Measurements from ENCODE around the gene SERPINA1.

The SERPINA1 gene

GRCh38 chr14:94390372-94391086 is 2.1 kb upstream of the SERPINA1 start:
- no peak for DNase-seq (ENCODE audit: extremely low spot score)
- TF ChIP-seq TARDBP (IDR thresholded peaks at IDR 0.05) (no peak), L3MBTL2 (conservative IDR thresholded peaks at IDR 0.05) (no peak), ARNT (IDR thresholded peaks at IDR 0.05) (no peak), HDGF (IDR thresholded peaks at IDR 0.05; ENCODE audit: borderline replicate concordance) (no peak), BHLHE40 (IDR thresholded peaks at IDR 0.05; ENCODE audit: borderline replicate concordance) (no peak), ELF4 (IDR thresholded peaks at IDR 0.05) (no peak), SUZ12 (IDR thresholded peaks at IDR 0.05) (no peak), LEF1 (IDR thresholded peaks at IDR 0.05; ENCODE audit: borderline replicate concordance) (no peak), NFRKB (IDR thresholded peaks at IDR 0.05) (no peak), FOXA1 (IDR thresholded peaks at IDR 0.05) (no peak), CTBP1 (IDR thresholded peaks at IDR 0.05; ENCODE audit: borderline replicate concordance) (no peak), FOXM1 (IDR thresholded peaks at IDR 0.05; ENCODE audit: borderline replicate concordance) (no peak), FOXK2 (IDR thresholded peaks at IDR 0.05) (no peak)
- ChIA-PET POLR2A (no interaction called here), CTCF (interaction anchor here (0.5 to 1.4 kb wide), 2 partner anchors 76 to 96 kb away, joined by 3 read pairs; no protein-coding TSS in a partner anchor)

- ChIA-PET POLR2A (no interaction called here), CTCF (interaction anchor here (1.4 kb wide), 1 partner anchor 96 kb away, joined by 3 read pairs; no protein-coding TSS in a partner anchor)
- TF ChIP-seq ELF4 (IDR thresholded peaks at IDR 0.05) = no peak
- TF ChIP-seq NFRKB (IDR thresholded peaks at IDR 0.05) = no peak
- no peak for TF ChIP-seq CTBP1 (IDR thresholded peaks at IDR 0.05; ENCODE audit: borderline replicate concordance)
- no peak for TF ChIP-seq FOXA1 (IDR thresholded peaks at IDR 0.05)
- TF ChIP-seq ZNF384 (IDR thresholded peaks at IDR 0.05) = no peak
- TF ChIP-seq SUZ12 (IDR thresholded peaks at IDR 0.05) = no peak
- no peak for TF ChIP-seq PKNOX1 (IDR thresholded peaks at IDR 0.05)
- TF ChIP-seq SP1 (IDR thresholded peaks at IDR 0.05) = no peak
- no peak for TF ChIP-seq TARDBP (IDR thresholded peaks at IDR 0.05)
- no peak for TF ChIP-seq BHLHE40 (IDR thresholded peaks at IDR 0.05; ENCODE audit: borderline replicate concordance)
- no peak for TF ChIP-seq FOXK2 (IDR thresholded peaks at IDR 0.05)
- TF ChIP-seq HDGF (IDR thresholded peaks at IDR 0.05; ENCODE audit: borderline replicate concordance) = no peak
- no peak for TF ChIP-seq L3MBTL2 (conservative IDR thresholded peaks at IDR 0.05)
- TF ChIP-seq FOXM1 (IDR thresholded peaks at IDR 0.05; ENCODE audit: borderline replicate concordance) = no peak
- no peak for TF ChIP-seq LEF1 (IDR thresholded peaks at IDR 0.05; ENCODE audit: borderline replicate concordance)
- no peak for TF ChIP-seq ARNT (IDR thresholded peaks at IDR 0.05)
- no peak for DNase-seq (ENCODE audit: extremely low spot score)
Measured at GRCh38 chr14:94389731-94390371, 1.4 kb upstream of the SERPINA1 start.

GRCh38 chr14:94389104-94389469 is 685 bp upstream of the SERPINA1 start:
- DNase-seq (ENCODE audit: extremely low spot score) = no peak
- POLR2A ChIA-PET = no interaction called here
- CTCF ChIA-PET = no interaction called here
- TF ChIP-seq PKNOX1 (IDR thresholded peaks at IDR 0.05) (no peak), ZNF384 (IDR thresholded peaks at IDR 0.05) (no peak), BHLHE40 (IDR thresholded peaks at IDR 0.05; ENCODE audit: borderline replicate concordance) (no peak), SUZ12 (IDR thresholded peaks at IDR 0.05) (no peak), ARNT (IDR thresholded peaks at IDR 0.05) (no peak), FOXM1 (IDR thresholded peaks at IDR 0.05; ENCODE audit: borderline replicate concordance) (no peak)

GRCh38 chr14:94388027-94388383 is 397 bp downstream of the SERPINA1 start:
- CTCF ChIA-PET = no interaction called here
- POLR2A ChIA-PET = no interaction called here
- no peak for TF ChIP-seq NFRKB (IDR thresholded peaks at IDR 0.05)
- no peak for TF ChIP-seq ELF4 (IDR thresholded peaks at IDR 0.05)
- no peak for TF ChIP-seq SUZ12 (IDR thresholded peaks at IDR 0.05)
- TF ChIP-seq CTBP1 (IDR thresholded peaks at IDR 0.05; ENCODE audit: borderline replicate concordance) = no peak
- TF ChIP-seq FOXM1 (IDR thresholded peaks at IDR 0.05; ENCODE audit: borderline replicate concordance) = no peak
- TF ChIP-seq FOXK2 (IDR thresholded peaks at IDR 0.05) = no peak
- TF ChIP-seq FOXA1 (IDR thresholded peaks at IDR 0.05) = no peak
- no peak for TF ChIP-seq L3MBTL2 (conservative IDR thresholded peaks at IDR 0.05)
- TF ChIP-seq HDGF (IDR thresholded peaks at IDR 0.05; ENCODE audit: borderline replicate concordance) = no peak
- TF ChIP-seq PKNOX1 (IDR thresholded peaks at IDR 0.05) = no peak
- TF ChIP-seq SP1 (IDR thresholded peaks at IDR 0.05) = no peak
- no peak for TF ChIP-seq BHLHE40 (IDR thresholded peaks at IDR 0.05; ENCODE audit: borderline replicate concordance)
- no peak for TF ChIP-seq TARDBP (IDR thresholded peaks at IDR 0.05)
- TF ChIP-seq ARNT (IDR thresholded peaks at IDR 0.05) = no peak
- TF ChIP-seq ZNF384 (IDR thresholded peaks at IDR 0.05) = no peak
- no peak for TF ChIP-seq LEF1 (IDR thresholded peaks at IDR 0.05; ENCODE audit: borderline replicate concordance)
- DNase-seq (ENCODE audit: extremely low spot score) = no peak

- ChIA-PET CTCF (no interaction called here), POLR2A (no interaction called here)
- DNase-seq (ENCODE audit: extremely low spot score) = no peak
- TF ChIP-seq LEF1 (IDR thresholded peaks at IDR 0.05; ENCODE audit: borderline replicate concordance) (no peak), SUZ12 (IDR thresholded peaks at IDR 0.05) (no peak), TARDBP (IDR thresholded peaks at IDR 0.05) (no peak), ZNF384 (IDR thresholded peaks at IDR 0.05) (no peak), FOXM1 (IDR thresholded peaks at IDR 0.05; ENCODE audit: borderline replicate concordance) (no peak), BHLHE40 (IDR thresholded peaks at IDR 0.05; ENCODE audit: borderline replicate concordance) (no peak)
Measured at GRCh38 chr14:94387051-94388026, 1.1 kb downstream of the SERPINA1 start.

All from HEK293T (cell line).